HG03196 (cell line): Measurements from ENCODE around the gene PDE4B.
"Not testable (repeated sequence)": the region's sequence is repeated elsewhere in the genome, so short reads cannot be mapped to it uniquely, and the experiment has no call there.

Experiments
- ATAC-seq: cut with Tn5 transposase; IDR thresholded peaks from one replicate; pipeline ENCODE4 v1.9.1; 2021; ENCODE audit not compliant: unreplicated experiment

Gene PDE4B

GRCh38 chr1:65990161-65990560 lies 197.5 kb downstream of the PDE4B start:
- ATAC-seq = no peak

GRCh38 chr1:65991694-65992093 lies 199.0 kb downstream of the PDE4B start:
- ATAC-seq = no peak

- no peak for ATAC-seq
Measured at GRCh38 chr1:65992165-65992821, 199.6 kb downstream of the PDE4B start.

GRCh38 chr1:65992831-65993271 lies 200.2 kb downstream of the PDE4B start:
- no peak for ATAC-seq

- ATAC-seq = no peak
Measured at GRCh38 chr1:65994223-65994622, 201.5 kb downstream of the PDE4B start.

- ATAC-seq = no peak
Measured at GRCh38 chr1:65995336-65995735, 202.6 kb downstream of the PDE4B start.

- no peak for ATAC-seq
Measured at GRCh38 chr1:65995928-65996327, 203.2 kb downstream of the PDE4B start.

GRCh38 chr1:65997693-65998092 lies 205.0 kb downstream of the PDE4B start:
- ATAC-seq = no peak

- ATAC-seq = no peak
Measured at GRCh38 chr1:65998763-65999583, 206.3 kb downstream of the PDE4B start.

GRCh38 chr1:66000033-66000637 lies 207.4 kb downstream of the PDE4B start:
- ATAC-seq = no peak

- no peak for ATAC-seq
Measured at GRCh38 chr1:66003690-66004089, 211.0 kb downstream of the PDE4B start.

- not testable (repeated sequence) for ATAC-seq
Measured at GRCh38 chr1:66006534-66006933, 213.8 kb downstream of the PDE4B start.

- no peak for ATAC-seq
Measured at GRCh38 chr1:66012106-66012784, 219.6 kb downstream of the PDE4B start.

- no peak for ATAC-seq
Measured at GRCh38 chr1:66013371-66013770, 220.7 kb downstream of the PDE4B start.

GRCh38 chr1:66022904-66023620 lies 230.4 kb downstream of the PDE4B start:
- no peak for ATAC-seq

- ATAC-seq = no peak
Measured at GRCh38 chr1:66025188-66025587, 232.5 kb downstream of the PDE4B start.

- ATAC-seq = no peak
Measured at GRCh38 chr1:66028035-66028434, 235.3 kb downstream of the PDE4B start.

- no peak for ATAC-seq
Measured at GRCh38 chr1:66033781-66034180, 241.1 kb downstream of the PDE4B start.

GRCh38 chr1:66035616-66036245 lies 243.0 kb downstream of the PDE4B start:
- no peak for ATAC-seq

- no peak for ATAC-seq
Measured at GRCh38 chr1:66041654-66042053, 249.0 kb downstream of the PDE4B start.
